WTC11 (cell line): ENCODE data around the gene YTHDF1.

Source experiments
- ATF6 ChIP-seq: sonication (generic); formaldehyde crosslinking; IDR thresholded peaks from 2 replicates; pipeline ENCODE4 v1.8.1; 2023; ENCODE audit warnings: mild to moderate bottlenecking, missing genetic modification reagents
- CTCF ChIP-seq: fragments of 200-600 bp; IDR thresholded peaks from 2 replicates; pipeline ENCODE4 v1.8.0; 2022; ENCODE audit warnings: antibody characterized with exemption
- FOXK1 ChIP-seq: sonication (generic); formaldehyde crosslinking; IDR thresholded peaks from 2 replicates; pipeline ENCODE4 v1.8.0; 2022; ENCODE audit warnings: mild to moderate bottlenecking, moderate library complexity, missing genetic modification reagents
- GABPB1 ChIP-seq: sonication (generic); formaldehyde crosslinking; IDR thresholded peaks from 2 replicates; pipeline ENCODE4 v1.8.1; 2023; ENCODE audit warnings: mild to moderate bottlenecking, missing genetic modification reagents
- JUN ChIP-seq: sonication (generic); formaldehyde crosslinking; IDR thresholded peaks from 2 replicates; pipeline ENCODE4 v1.8.0; 2023; ENCODE audit warnings: mild to moderate bottlenecking, missing genetic modification reagents
- MAX ChIP-seq: sonication (generic); formaldehyde crosslinking; IDR thresholded peaks from 2 replicates; pipeline ENCODE4 v1.8.0; 2022; ENCODE audit warnings: mild to moderate bottlenecking, missing genetic modification reagents
- NR2C2 ChIP-seq: sonication (generic); formaldehyde crosslinking; IDR thresholded peaks from 2 replicates; pipeline ENCODE4 v1.8.0; 2022; ENCODE audit warnings: mild to moderate bottlenecking, missing genetic modification reagents
- TP53 ChIP-seq: sonication (generic); formaldehyde crosslinking; IDR thresholded peaks from 2 replicates; pipeline ENCODE4 v1.8.1; 2023; ENCODE audit warnings: mild to moderate bottlenecking, missing genetic modification reagents

- TF ChIP-seq CTCF (no peak), MAX (CRISPR knock-in tag) (no peak; the same call in 1 of the 2 replicates), GABPB1 (CRISPR knock-in tag) (no peak), NR2C2 (CRISPR knock-in tag) (no peak), TP53 (CRISPR knock-in tag) (no peak), ATF6 (CRISPR knock-in tag) (no peak), FOXK1 (CRISPR knock-in tag) (no peak), JUN (CRISPR knock-in tag) (0 out of 2 replicates have a peak, but pooled peaks have one; percentile 22)
Observed at GRCh38 chr20:63177134-63177784, 38.7 kb downstream of the YTHDF1 start.
